Cerebellar cortex (tissue), 1 donor: ENCODE data around the gene CD2BP2.
A peak's percentile ranks its signal among the peaks of the same experiment; 100 is the strongest.

Source experiments
- DNase-seq: peaks from one replicate; pipeline ENCODE4 v3.0.0-alpha.2; 2015; ENCODE audit warnings: low spot score

Gene CD2BP2

GRCh38 chr16:30378236-30379157 lies 23.4 kb upstream of the CD2BP2 start:
- peak; percentile 98 for DNase-seq

GRCh38 chr16:30377812-30378235 lies 22.7 kb upstream of the CD2BP2 start:
- peak; percentile 93 for DNase-seq

- no peak for DNase-seq
Observed at GRCh38 chr16:30377050-30377811, 22.1 kb upstream of the CD2BP2 start.

GRCh38 chr16:30376461-30376902 lies 21.4 kb upstream of the CD2BP2 start:
- no peak for DNase-seq

GRCh38 chr16:30375864-30376263 lies 20.8 kb upstream of the CD2BP2 start:
- no peak for DNase-seq

- DNase-seq: no peak
Observed at GRCh38 chr16:30374538-30374937, 19.4 kb upstream of the CD2BP2 start, which contains the start of gene MYL11. Gene MYL11, plus strand, starts transcription at chr16:30374802. Its CDS starts 56 bp downstream, at chr16:30374858.

GRCh38 chr16:30372725-30373124 lies 17.6 kb upstream of the CD2BP2 start:
- DNase-seq: no peak

GRCh38 chr16:30372038-30372712 lies 17.1 kb upstream of the CD2BP2 start:
- no peak for DNase-seq

GRCh38 chr16:30371248-30371816 lies 16.2 kb upstream of the CD2BP2 start:
- DNase-seq: no peak

GRCh38 chr16:30370456-30371247 lies 15.5 kb upstream of the CD2BP2 start, which contains the start of gene TBC1D10B:
Gene TBC1D10B, minus strand, starts transcription at chr16:30370494. Its CDS starts 311 bp downstream, at chr16:30370183.
- peak; percentile 100 for DNase-seq

- DNase-seq: no peak
Observed at GRCh38 chr16:30369938-30370455, 14.9 kb upstream of the CD2BP2 start.

GRCh38 chr16:30369091-30369937 lies 14.2 kb upstream of the CD2BP2 start:
- no peak for DNase-seq

- no peak for DNase-seq
Observed at GRCh38 chr16:30368792-30369090, 13.6 kb upstream of the CD2BP2 start.

- DNase-seq: no peak
Observed at GRCh38 chr16:30368122-30368791, 13.1 kb upstream of the CD2BP2 start.

GRCh38 chr16:30367349-30368009 lies 12.4 kb upstream of the CD2BP2 start:
- no peak for DNase-seq

GRCh38 chr16:30366511-30366910 lies 11.4 kb upstream of the CD2BP2 start:
- no peak for DNase-seq

- no peak for DNase-seq
Observed at GRCh38 chr16:30365200-30365599, 10.1 kb upstream of the CD2BP2 start.

GRCh38 chr16:30361180-30361579 lies 6.1 kb upstream of the CD2BP2 start:
- DNase-seq: no peak

GRCh38 chr16:30359871-30360170 lies 4.7 kb upstream of the CD2BP2 start:
- no peak for DNase-seq
